DND-41 (cell line): Measurements from ENCODE around the gene CARD16.

Experiments
- ATAC-seq: fragments of 200-7000 bp; cut with Tn5 transposase; 3 replicates; pipeline ENCODE4 v1.9.1; 2021; ENCODE audit warnings: low read depth; ENCODE audit not compliant: insufficient read depth
- DNase-seq: peaks from one replicate; pipeline ENCODE4 v3.0.0-alpha.2; 2020
- H2AFZ ChIP-seq: 2 replicates; pipeline ENCODE4 v1.6.0; 2012; ENCODE audit warnings: low read depth, low read length
- H3K27ac ChIP-seq: 2 replicates; pipeline ENCODE4 v1.5.1; 2012; ENCODE audit warnings: low read length, inconsistent platforms
- H3K27me3 ChIP-seq: fragments of 200-600 bp; sonication (generic); 2 replicates; pipeline ENCODE4 v1.6.0; 2012; ENCODE audit warnings: low read length, mild to moderate bottlenecking, inconsistent platforms; ENCODE audit not compliant: insufficient read depth, poor library complexity
- H3K36me3 ChIP-seq: 2 replicates; pipeline ENCODE4 v1.5.1; 2012; ENCODE audit warnings: low read length, inconsistent platforms; ENCODE audit not compliant: insufficient read depth
- H3K4me1 ChIP-seq: 2 replicates; pipeline ENCODE4 v1.5.1; 2012; ENCODE audit warnings: mild to moderate bottlenecking, low read length; ENCODE audit not compliant: insufficient read depth
- H3K4me2 ChIP-seq: 2 replicates; pipeline ENCODE4 v1.6.0; 2012; ENCODE audit warnings: mild to moderate bottlenecking, moderate library complexity, low read length, inconsistent platforms; ENCODE audit not compliant: insufficient read depth
- H3K4me3 ChIP-seq, 2 experiments: fragments of 200-600 bp in 1 of 2; shearing (Covaris generic) in 1 of 2; 2 replicates each; pipeline ENCODE4 v1.5.1; 2012 to 2016; ENCODE audit warnings: inconsistent platforms in 2 of 2, low read length in 2 of 2, mild to moderate bottlenecking in 2 of 2, low read depth in 1 of 2, moderate library complexity in 1 of 2
- H3K79me2 ChIP-seq: 2 replicates; pipeline ENCODE4 v1.6.0; 2012; ENCODE audit warnings: low read length, inconsistent platforms; ENCODE audit not compliant: insufficient read depth
- H3K9ac ChIP-seq: 2 replicates; pipeline ENCODE4 v1.6.0; 2012; ENCODE audit warnings: low read depth, mild to moderate bottlenecking, inconsistent platforms, low read length, moderate library complexity
- H3K9me3 ChIP-seq: 2 replicates; pipeline ENCODE4 v1.5.1; 2012; ENCODE audit warnings: low read length, moderate library complexity, mild to moderate bottlenecking, inconsistent platforms; ENCODE audit not compliant: insufficient read depth, severe bottlenecking
- H4K20me1 ChIP-seq: 2 replicates; pipeline ENCODE4 v1.6.0; 2012; ENCODE audit warnings: low read length; ENCODE audit not compliant: insufficient read depth
- CTCF ChIP-seq: IDR thresholded peaks from 2 replicates; pipeline ENCODE4 v1.5.1; 2012; ENCODE audit warnings: borderline replicate concordance, low read length, moderate library complexity, mild to moderate bottlenecking; ENCODE audit not compliant: poor library complexity, severe bottlenecking; ENCODE audit errors: extremely low read depth
- EZH2 ChIP-seq: IDR thresholded peaks from 3 replicates; pipeline ENCODE4 v1.6.1; 2012; ENCODE audit warnings: borderline replicate concordance, low read depth, mild to moderate bottlenecking, moderate library complexity, low read length, inconsistent platforms; ENCODE audit not compliant: severe bottlenecking

Gene CARD16

GRCh38 chr11:105052487-105052886 lies 7.4 kb upstream of the CARD16 start:
- peaks cover 7% of the 10 kb centered on the region for H3K4me1 ChIP-seq
- DNase-seq (no peak), ATAC-seq (no peak)
- no peak overlapping the region; the same call in 1 of the 2 replicates for H2AFZ ChIP-seq
- no peak overlapping the region for H3K9ac ChIP-seq
- H3K27ac ChIP-seq, result no peak overlapping the region
- H3K4me2 ChIP-seq, result no peak overlapping the region
- no peaks in the 10 kb centered on the region for H4K20me1 ChIP-seq
- H3K27me3 ChIP-seq, result no peaks in the 10 kb centered on the region
- no peak for TF ChIP-seq EZH2
- H3K36me3 ChIP-seq, result no peaks in the 10 kb centered on the region
- H3K79me2 ChIP-seq, result no peaks in the 10 kb centered on the region
- H3K9me3 ChIP-seq, result no peaks in the 10 kb centered on the region
- no peak overlapping the region for H3K4me3 ChIP-seq

- H3K9ac ChIP-seq, result no peak overlapping the region
- DNase-seq (no peak), ATAC-seq (no peak)
- H4K20me1 ChIP-seq, result no peaks in the 10 kb centered on the region
- no peak overlapping the region for H3K4me3 ChIP-seq
- no peaks in the 10 kb centered on the region for H3K79me2 ChIP-seq
- no peak for TF ChIP-seq CTCF
- TF ChIP-seq EZH2, result no peak
- H2AFZ ChIP-seq, result no peak overlapping the region
- peaks cover 7% of the 10 kb centered on the region for H3K4me1 ChIP-seq
- no peaks in the 10 kb centered on the region for H3K27me3 ChIP-seq
- H3K9me3 ChIP-seq, result no peaks in the 10 kb centered on the region
- no peak overlapping the region for H3K4me2 ChIP-seq
- H3K36me3 ChIP-seq, result no peaks in the 10 kb centered on the region
- H3K27ac ChIP-seq, result no peak overlapping the region
These were observed 6.4 kb upstream of the CARD16 start for GRCh38 chr11:105051559-105051958.

DNA sequence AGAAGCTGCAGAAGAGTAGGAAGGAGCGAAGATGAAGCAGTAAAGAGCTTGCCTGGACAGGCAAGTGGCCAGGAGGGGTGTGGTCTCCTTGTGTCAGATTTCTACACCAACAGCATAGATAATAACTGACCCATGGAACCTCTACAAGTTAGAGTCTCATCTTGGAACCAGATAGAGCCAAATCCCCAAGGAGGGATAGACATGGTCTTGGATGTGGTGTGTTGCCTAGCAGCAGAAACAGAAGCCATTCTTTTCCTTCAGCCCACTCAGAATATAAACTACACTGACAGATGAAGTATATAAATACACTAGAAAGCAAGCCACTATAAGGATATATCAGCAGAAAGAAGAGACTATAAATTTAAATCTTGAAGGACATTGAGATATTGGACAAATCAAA lies 4.3 kb upstream of the CARD16 start:
- Histone ChIP-seq H3K4me1 (peaks cover 16% of the 10 kb centered on the region), H3K9ac (no peak overlapping the region), H3K27ac (no peak overlapping the region), H3K27me3 (no peaks in the 10 kb centered on the region), H3K4me2 (no peak overlapping the region), H3K36me3 (no peaks in the 10 kb centered on the region), H3K79me2 (peaks cover 3% of the 10 kb centered on the region; the same call in 1 of the 2 replicates), H3K9me3 (no peaks in the 10 kb centered on the region), H2AFZ (no peak overlapping the region), H3K4me3 (no peak overlapping the region), H4K20me1 (no peaks in the 10 kb centered on the region)
- TF ChIP-seq CTCF, result no peak
- no peak for TF ChIP-seq EZH2
- ATAC-seq, result no peak
- DNase-seq, result no peak

DNA sequence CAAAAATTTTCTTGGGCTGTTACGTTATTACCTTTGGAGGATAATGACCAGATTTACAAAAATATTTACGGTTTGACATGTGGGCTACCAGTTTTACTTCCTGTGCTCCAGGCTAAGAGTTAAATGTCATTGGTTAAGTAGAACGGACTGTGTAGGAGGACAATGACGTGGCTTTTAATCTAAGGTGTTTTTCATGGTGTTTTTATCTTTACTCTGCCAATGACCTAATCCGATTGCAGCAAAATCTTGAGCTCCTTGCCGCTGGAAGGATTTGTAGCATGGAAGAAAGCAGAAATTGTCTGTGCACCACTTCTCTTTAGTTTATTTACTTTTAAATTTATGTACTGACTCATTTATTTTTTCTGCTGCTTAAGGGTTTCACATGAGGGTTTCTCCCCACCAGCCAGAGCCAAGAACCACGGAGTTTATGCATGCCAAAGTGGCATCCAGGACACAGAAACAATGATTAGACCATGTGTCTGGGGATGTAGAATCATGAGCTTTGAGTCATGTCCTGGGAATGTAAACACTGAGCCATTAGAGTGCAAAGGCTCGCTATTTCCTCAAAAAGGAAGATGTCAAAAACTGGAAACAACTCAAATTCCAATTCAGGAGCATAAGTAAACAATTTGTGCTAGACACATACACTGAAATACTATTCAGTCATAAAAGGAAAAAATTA lies 1.9 kb upstream of the CARD16 start:
- DNase-seq (no peak), ATAC-seq (no peak)
- Histone ChIP-seq H3K4me1 (peaks cover 34% of the 10 kb centered on the region), H3K27me3 (no peaks in the 10 kb centered on the region), H3K36me3 (no peaks in the 10 kb centered on the region), H2AFZ (no peak overlapping the region), H3K4me2 (no peak overlapping the region), H3K9ac (no peak overlapping the region), H4K20me1 (no peaks in the 10 kb centered on the region), H3K27ac (no peak overlapping the region), H3K4me3 (no peak overlapping the region), H3K79me2 (peaks cover 15% of the 10 kb centered on the region), H3K9me3 (no peaks in the 10 kb centered on the region)
- TF ChIP-seq EZH2 (no peak), CTCF (no peak)
